ENCODE measurements around the gene TTC22.
A peak's percentile ranks its signal among the peaks of the same experiment; 100 is the strongest.
"Not testable (repeated sequence)": the region's sequence is repeated elsewhere in the genome, so short reads cannot be mapped to it uniquely, and the experiment has no call there.

The TTC22 gene

GRCh38 chr1:54786778-54787177, 14.3 kb downstream of the TTC22 start:
- DNase-seq (ENCODE audit: low read depth in 2 of 2), result no peak

- no peak for DNase-seq (ENCODE audit: low read depth in 2 of 2)
Observed at GRCh38 chr1:54784066-54784465, 17.1 kb downstream of the TTC22 start.

- no peak for DNase-seq (ENCODE audit: low read depth in 2 of 2)
Observed at GRCh38 chr1:54782588-54782987, 18.5 kb downstream of the TTC22 start.

DNA sequence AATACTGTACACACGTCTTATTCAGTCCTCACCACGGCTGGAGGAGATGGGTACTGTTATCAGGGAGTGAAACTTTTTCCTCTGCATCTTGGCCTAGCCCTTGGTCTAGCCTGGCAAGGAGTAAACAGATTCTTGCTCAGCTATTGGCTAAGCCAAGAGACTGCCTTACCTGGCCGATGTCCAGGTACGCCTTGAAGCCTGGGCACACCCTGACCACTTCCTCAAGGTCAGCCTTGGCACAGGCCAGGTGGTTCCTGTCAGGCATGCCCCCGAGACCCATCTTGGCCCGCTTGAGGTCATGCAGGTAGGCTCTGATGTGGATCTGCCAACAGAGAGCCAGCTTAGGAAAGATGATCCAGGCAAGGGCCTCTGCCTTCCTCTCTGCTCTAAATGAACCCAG, 19.0 kb downstream of the TTC22 start:
- no peak for DNase-seq (ENCODE audit: low read depth in 2 of 2)

DNA sequence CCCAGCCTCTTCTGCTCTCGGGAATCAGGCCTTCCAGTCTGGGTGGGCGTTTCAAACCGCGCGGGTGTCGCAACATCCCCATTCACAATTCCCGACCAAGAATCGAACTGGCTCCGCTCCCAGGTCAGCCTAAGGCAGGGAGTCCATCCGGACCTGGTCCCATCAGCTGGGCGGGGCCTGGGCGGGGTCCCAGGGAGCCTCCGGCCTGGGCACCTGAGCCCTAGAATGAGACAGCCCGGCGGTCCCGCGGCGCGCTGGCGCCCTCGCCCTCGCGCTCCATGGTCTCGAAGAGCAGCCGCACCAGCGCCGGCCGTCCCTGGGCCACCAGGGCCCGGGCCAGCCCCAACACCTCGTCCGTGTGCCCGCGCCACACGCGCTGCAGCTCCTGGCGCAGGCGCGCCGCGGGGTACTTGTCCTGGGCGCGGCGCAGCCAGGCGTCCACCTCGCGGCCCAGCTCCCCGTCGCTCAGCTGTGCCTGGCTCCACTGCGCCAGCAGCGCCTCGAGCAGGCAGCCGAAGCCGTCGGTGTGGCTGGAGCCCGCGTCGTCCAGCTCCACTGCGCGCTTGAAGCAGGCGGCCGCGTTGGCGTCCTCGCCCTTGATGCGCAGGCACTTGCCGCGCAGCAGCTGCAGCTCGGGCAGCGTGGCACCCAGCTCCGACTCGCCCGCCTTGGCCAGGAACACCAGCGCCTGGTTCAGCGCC, 19.9 kb downstream of the TTC22 start:
- no peak for DNase-seq (ENCODE audit: low read depth in 2 of 2)

- DNase-seq (ENCODE audit: low read depth in 2 of 2), result no peak
Observed at GRCh38 chr1:54777431-54777830, 23.7 kb downstream of the TTC22 start.

DNA sequence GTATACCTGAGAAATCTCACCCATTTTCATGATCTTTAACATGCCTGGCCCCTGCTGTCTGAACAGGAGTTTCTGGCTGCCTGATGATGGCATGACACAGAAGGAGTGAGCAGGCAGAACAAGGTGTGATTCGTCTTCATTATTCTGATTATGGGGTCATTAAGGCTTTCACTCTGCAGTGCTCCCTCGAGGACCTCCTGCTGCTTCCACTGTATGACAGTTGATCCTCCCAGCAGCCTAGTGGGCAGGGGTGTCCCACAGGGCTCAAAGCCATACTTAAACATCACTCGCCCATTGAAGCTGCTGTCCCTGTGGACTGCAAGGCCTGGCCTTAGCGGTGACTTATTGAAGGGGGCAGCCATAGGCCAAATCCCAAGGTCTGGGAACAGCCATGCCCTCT, 24.1 kb downstream of the TTC22 start:
- DNase-seq (ENCODE audit: low read depth in 2 of 2), result no peak

- DNase-seq (ENCODE audit: low read depth in 2 of 2), result not testable (repeated sequence)
Observed at GRCh38 chr1:54775828-54776721, 25.0 kb downstream of the TTC22 start.

DNA sequence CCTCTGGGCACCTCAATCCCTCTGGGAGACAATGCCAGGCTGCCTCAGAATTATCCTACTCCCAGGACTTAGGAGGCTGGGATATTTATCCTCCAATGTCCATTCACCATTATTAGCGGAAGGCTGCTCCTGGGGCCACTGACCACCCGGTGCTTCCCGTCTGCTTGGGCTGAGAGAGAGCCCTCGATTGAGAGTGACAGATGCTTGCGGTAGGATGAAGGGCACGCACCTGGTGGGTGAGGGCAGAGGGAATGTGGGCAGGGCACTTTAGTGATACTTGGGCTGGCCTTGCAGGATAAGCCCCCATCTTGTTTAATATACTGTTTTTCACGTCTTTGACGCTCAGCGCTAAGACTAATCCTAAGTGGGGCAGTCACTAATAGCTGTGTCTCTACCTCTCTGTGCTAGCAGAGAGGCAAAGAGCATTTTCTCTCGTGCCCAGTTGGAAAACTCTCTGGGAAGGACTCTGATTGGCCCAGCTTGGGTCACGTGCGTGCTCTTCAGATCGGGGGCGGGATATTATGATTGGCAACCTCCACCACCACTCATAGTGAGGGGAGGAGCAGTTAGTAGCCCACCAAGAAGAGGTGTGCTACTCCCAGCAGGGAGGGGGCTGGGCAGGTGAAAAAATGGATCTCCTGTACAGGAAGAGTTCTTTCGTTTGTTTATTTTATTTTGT, 26.2 kb downstream of the TTC22 start:
- no peak for DNase-seq (ENCODE audit: low read depth in 2 of 2)

- no peak for DNase-seq (ENCODE audit: low read depth in 2 of 2)
Observed at GRCh38 chr1:54772951-54773350, 28.2 kb downstream of the TTC22 start.

DNA sequence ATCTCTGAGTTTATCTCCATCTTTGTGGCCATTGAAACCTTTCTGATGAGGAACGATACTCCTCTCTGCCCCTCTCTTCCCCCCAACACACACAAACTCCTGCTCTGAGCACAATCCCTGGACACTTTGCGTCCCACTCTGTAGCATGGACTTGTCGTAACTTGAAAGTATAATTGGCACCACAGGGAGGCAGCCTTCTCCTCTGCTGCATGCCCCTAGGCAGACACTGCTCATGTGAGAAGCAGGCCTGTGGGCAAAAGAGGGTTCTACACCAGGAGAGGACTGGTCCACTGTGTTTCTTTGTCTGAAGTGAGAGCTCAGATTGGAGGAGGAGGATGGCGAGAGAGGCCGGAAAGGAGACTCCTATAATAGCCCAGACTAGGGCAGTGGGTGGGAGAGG, 33.0 kb downstream of the TTC22 start:
- no peak for DNase-seq (ENCODE audit: low read depth in 2 of 2)

- DNase-seq (ENCODE audit: low read depth in 2 of 2), result no peak
Observed at GRCh38 chr1:54767526-54767925, 33.6 kb downstream of the TTC22 start.

GRCh38 chr1:54766726-54767125, 34.4 kb downstream of the TTC22 start:
- DNase-seq (ENCODE audit: low read depth in 2 of 2), result no peak

DNA sequence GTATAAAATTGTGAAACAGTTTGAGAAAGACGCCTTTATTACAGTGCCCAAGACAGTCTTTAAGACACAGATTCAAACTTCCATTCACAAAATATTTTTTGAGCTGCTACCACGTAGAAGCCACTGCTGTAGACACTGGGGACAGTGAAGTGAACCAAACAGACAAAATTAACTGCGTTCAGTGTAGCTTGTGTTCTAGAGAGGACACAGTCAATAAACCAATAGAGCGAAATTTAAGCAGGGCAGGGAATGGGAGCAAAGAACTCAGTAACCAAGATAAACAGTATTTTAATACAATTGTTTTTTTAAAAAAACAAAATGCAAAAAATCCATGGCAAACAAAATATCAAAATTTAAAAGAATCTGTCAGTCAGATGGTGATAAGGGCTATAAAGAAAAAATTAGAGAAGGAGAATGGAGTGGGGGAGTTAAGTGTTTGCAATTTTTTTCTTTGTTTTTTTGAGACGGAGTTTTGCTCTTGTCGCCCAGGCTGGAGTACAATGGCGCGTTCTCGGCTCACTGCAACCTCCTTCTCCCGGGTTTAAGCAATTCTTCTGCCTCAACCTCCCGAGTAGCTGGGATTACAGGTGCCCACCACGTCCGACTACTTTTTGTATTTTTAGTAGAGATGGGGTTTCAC, 36.1 kb downstream of the TTC22 start:
- DNase-seq (ENCODE audit: low read depth in 2 of 2), result no peak

GRCh38 chr1:54764133-54764921, 36.8 kb downstream of the TTC22 start, which contains the start of gene PARS2:
PARS2 (minus strand) TSS chr1:54764523; CDS start chr1:54759161, 5,362 bp downstream.
- DNase-seq (ENCODE audit: low read depth in 2 of 2), result peak; percentile 87 to 92

GRCh38 chr1:54763816-54764132, 37.3 kb downstream of the TTC22 start:
- DNase-seq (ENCODE audit: low read depth in 2 of 2), result no peak

DNA sequence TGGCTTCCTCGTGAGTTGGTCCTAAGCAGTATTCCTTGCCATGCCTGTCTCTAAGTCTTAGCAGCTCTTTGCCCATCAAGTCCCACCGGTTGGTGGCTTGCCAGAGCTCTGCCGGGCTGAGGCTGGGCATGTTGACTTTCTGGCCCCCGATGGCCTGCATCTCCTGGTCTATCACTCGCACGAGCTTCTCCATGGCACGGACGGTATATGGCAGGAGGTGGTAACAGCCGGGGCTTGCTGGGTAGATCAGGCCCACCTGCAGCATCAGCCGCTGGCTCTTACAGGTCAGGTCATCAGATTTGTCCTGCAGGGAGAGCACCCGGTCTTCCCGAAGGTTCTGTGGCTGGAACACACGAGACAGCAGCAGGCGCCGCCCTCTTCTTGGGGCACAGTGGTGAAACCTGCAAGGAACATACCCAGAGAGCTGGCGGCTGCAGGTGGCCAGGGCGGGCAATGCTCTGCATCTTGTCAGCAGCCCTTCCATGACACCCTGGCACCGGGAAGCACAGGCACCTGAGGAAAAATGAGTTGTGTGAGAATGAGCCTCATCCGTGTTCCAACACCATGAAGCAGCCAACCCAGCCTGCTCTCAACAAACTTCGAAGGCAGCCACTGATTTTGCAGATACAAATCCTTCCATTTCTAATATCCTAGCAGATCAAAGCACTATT, 42.3 kb downstream of the TTC22 start:
- no peak for DNase-seq (ENCODE audit: low read depth in 2 of 2)

- no peak for DNase-seq (ENCODE audit: low read depth in 2 of 2)
Observed at GRCh38 chr1:54757833-54758232, 43.3 kb downstream of the TTC22 start.

DNA sequence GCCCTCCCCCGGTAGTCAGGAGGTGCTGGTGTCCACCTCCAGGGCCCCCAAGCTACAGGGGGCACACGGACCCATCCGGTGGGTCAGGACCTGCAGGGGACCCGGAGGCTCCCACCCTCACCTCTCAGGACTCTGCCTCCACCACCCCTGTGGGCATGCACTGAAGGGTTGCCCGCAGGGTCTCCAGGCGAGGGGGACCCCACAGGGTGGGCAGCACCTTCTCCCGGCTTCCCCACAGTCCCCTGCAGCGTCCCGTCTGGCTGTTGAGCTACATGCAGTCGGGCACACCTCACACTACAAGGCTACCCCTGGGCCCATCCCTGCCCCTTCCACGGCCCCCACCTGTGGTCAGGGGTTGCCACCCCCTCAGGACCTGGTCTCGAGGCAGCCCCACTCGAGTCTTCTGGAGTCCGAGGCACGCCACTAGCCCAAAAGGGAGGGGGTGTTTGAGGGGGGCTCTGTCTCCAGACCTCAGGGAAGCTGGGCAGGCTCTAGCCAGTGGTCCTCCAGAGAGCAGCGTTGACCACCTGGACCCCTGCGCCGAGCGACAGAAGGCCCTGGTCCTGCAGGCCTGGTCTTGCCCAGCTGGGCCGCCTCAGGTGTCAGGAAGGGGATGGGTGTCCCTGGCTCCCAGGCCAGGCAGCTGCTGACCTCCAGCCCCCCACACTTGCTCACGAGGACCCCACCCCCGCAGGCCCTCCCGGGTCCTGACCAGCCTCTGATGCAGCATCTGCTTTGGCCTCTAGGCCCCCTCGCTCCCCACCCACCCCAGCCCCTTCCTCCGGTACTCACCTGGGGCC, 46.4 kb downstream of the TTC22 start:
- DNase-seq (ENCODE audit: low read depth in 2 of 2), result no peak

- DNase-seq (ENCODE audit: low read depth in 2 of 2), result no peak
Observed at GRCh38 chr1:54754045-54754444, 47.1 kb downstream of the TTC22 start.
